Stimulated activated CD4-positive, alpha-beta T cell treated with anti-CD3 and anti-CD28 coated beads, Interleukin-4, amount 100 ng/mL, for 48 hours (primary cell): ENCODE measurements around the gene ANOS1.
A peak's percentile ranks its signal among the peaks of the same experiment; 100 is the strongest.
"Not testable (repeated sequence)": the region's sequence is repeated elsewhere in the genome, so short reads cannot be mapped to it uniquely, and the experiment has no call there.

Experiments
- DNase-seq, 2 donors: peaks; one replicate each; pipeline ENCODE4 v3.0.0-alpha.2; 2020; ENCODE audit warnings: low read depth in 2 of 2

ANOS1 gene, protein sequence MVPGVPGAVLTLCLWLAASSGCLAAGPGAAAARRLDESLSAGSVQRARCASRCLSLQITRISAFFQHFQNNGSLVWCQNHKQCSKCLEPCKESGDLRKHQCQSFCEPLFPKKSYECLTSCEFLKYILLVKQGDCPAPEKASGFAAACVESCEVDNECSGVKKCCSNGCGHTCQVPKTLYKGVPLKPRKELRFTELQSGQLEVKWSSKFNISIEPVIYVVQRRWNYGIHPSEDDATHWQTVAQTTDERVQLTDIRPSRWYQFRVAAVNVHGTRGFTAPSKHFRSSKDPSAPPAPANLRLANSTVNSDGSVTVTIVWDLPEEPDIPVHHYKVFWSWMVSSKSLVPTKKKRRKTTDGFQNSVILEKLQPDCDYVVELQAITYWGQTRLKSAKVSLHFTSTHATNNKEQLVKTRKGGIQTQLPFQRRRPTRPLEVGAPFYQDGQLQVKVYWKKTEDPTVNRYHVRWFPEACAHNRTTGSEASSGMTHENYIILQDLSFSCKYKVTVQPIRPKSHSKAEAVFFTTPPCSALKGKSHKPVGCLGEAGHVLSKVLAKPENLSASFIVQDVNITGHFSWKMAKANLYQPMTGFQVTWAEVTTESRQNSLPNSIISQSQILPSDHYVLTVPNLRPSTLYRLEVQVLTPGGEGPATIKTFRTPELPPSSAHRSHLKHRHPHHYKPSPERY

DNA sequence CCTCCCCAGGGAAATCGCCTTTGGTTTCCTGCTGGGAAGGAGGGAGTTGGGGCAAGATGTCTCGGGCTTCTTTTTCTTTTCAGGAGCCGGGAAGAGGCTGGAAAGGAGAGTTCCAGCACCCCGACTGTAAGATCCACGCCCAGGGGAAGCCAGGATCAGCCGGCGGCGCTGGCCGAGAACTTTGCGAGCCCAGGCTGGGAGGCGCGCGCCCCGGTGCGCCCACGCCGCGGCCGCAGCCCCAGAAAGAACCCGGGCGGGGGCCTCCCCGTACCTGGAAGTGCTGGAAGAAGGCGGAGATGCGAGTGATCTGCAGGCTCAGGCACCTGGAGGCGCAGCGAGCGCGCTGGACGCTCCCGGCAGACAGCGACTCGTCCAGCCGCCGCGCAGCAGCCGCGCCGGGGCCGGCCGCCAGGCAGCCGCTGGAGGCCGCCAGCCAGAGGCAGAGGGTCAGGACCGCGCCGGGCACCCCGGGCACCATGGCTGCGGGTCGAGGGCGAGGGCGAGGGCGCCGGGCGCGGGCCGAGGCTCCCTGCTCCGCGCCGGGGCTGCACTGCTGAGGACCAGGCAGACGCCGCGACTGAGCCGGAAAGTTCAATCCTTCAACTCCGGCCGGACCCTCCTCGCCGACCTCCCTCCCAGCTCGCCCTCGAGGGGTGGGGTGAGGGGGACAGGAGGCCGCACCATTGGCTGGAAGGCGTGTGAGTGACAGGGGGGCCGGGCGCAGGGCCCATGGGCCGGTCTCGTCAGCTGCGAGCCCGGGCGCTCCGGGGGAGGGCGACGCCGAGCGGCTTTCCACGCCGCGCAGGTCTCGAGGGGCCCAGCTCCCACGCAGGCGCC is at the start of gene ANOS1:
TSS of gene ANOS1 (minus strand) at position 579 of the 837 bp plus-strand sequence. CDS start at position 478, 101 bp downstream.
- no peak for DNase-seq

GRCh38 chrX:8773117-8773516 is 41.2 kb upstream of the ANOS1 start:
- no peak for DNase-seq

DNA sequence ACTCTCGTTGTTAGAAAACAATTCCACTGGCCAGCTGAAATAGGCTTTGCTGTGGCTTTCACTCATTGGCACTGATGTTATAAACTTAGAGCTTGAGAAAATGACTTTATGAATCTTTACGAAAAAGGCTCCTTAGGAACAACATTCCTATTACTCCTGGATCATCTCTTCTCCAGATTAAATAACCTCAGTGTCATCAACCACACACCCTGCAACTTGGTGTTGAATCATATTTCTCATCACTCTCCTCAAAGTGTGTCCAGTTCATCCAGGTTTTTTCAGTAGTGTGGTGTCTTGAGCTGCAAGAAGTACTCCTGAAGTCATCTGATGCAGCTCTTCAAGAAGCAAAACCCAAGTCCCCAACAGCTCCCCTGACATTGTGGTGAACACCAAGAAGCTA is 28.1 kb upstream of the ANOS1 start:
- no peak for DNase-seq

GRCh38 chrX:8758706-8759105 is 26.8 kb upstream of the ANOS1 start:
- not testable (repeated sequence) for DNase-seq

GRCh38 chrX:8757609-8758389 is 25.9 kb upstream of the ANOS1 start:
- DNase-seq = not testable (repeated sequence)

DNA sequence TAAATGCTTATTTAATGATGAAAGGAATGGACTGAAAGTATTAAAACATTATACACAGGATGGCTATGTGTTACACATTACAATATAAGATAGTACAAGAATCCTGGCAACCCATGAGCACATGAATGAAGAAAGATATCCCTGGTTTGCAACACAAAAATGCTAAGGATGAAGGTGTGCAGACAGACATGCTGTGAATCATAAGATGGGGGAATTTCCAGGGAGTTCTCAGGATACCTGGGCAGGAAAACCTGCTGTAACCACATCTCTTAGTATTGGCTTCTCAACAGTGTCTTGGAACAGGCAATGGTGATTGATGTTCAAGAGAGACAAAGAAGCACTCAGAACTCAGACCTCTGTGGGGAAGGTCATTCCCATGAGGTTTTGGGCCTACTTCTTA is 23.9 kb upstream of the ANOS1 start:
- no peak for DNase-seq

DNA sequence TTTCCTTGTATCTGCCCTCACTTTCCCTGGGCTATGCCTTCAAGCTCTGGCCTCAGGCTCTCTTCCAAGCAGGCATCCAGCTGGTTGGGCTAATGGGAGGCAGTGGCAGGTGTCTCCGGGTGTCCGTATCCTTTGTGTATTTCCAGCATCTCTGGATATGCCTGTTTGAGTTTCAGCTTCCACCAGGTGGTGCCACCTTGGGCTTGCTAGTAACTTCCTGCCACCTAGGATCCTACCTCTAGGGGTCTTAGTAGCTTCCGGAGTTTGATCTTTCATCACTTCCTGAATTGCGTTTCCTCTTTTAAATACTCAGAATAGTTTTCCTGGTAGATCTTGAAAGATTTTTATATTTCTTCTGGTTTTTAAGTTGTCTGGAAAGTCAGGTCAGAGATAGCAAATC is 23.2 kb upstream of the ANOS1 start:
- DNase-seq = no peak

DNA sequence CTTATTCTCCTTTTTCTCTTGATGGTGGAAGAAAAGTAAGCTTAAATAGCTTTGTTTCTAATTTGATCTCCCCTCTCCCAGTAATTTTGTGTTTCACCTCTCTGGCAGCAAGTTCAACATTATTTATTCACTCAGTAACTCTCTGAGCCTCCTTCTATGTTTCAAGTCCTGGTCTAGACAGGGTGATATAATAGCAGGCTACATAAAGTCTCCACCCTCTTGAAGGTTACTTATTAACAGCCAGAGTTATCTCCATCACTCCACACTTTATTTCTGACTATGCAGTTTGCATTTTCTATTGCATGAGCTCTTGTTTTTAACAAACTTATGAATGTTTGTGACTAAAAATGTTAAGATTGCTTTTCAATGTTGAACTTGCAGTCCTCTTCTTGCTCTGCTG is 17.8 kb upstream of the ANOS1 start:
- DNase-seq = no peak

DNA sequence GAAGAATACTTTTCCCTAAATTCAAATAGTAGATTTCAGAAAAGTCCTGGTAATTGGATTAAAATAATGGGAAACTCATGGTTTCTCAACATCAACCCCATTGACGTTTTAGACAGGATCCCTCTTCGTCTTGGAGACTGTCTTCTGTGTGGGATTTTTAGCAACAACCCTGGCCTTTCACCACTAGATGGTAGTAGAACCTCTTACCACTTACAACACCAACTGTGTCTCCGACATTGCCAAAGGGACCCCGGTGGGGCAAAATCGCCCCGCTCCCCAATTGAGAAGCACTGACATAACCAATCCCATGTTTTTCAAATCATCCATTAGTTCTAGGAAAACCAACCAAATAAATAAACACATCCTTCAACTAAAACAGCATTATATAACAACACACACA is 16.9 kb upstream of the ANOS1 start:
- DNase-seq = no peak

GRCh38 chrX:8743126-8743732 is 11.3 kb upstream of the ANOS1 start:
- peak; percentile 16 to 47 for DNase-seq

- DNase-seq = no peak
These were observed 10.0 kb upstream of the ANOS1 start for GRCh38 chrX:8741981-8742380.

DNA sequence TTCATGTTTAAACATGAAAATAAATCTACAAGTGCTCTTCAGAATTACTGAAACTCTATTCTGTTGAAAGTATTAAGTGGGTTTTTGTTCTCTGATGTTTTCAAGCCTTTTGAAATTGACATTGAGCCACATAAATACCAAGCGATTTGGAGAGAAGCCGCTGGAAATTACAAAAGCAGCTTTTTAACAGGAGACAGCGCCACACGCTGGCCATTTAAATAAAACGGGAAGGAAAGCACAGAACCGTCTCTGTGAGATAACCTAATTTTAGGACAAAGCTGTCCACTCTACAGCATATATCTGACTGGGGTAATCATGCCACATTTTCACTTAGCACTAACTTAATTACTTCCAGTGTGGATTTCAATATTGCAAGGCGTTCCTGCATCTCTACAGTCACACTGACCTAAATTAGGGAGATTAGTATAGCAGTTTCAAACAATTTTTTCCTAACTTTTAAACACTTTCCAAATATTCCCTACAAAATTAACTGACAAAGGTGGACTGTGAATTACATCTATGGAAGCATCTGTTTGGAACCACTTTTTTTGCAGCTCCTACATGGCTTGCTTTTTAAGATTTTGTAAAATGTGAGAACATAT is 6.8 kb upstream of the ANOS1 start:
- DNase-seq = no peak

- no peak for DNase-seq
These were observed 5.9 kb upstream of the ANOS1 start for GRCh38 chrX:8737883-8738282.

DNA sequence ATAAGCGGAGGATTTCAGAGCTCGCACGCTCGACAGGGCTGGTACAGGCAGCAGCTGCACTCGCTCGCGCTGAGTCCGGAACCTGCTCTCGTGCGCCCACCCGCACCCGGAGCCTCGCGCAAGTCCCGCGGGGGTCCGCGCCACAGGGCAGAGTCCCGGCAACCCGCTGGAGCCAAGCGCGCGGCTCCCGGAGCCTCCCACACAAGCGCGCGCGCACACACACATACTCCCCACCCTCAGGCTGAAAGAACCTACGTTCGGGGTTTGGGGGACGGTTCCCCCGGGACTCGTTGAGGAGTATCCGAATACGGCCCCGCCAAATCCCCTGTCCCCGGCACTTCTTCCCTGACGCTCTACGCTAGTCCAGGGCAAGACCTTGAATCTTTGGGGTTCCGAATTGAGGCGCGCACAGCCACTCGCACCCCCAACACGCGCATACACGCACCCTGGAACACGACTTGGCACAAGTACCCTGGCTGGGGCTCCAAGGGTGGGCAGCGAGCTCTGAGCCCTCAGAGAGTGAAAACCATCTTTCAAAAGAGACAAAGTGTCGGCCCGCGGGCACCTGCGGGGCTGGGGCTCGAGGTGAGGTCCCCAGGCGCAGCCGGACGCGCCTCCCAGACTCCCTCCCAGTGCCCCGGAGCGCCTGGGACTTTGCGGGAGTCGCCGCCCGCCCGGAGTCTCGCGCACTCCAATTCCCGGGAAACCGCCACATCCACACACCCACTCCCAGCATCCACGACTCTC is 952 bp downstream of the ANOS1 start:
- no peak for DNase-seq

- no peak for DNase-seq
These were observed 2.1 kb downstream of the ANOS1 start for GRCh38 chrX:8729811-8730210.

DNA sequence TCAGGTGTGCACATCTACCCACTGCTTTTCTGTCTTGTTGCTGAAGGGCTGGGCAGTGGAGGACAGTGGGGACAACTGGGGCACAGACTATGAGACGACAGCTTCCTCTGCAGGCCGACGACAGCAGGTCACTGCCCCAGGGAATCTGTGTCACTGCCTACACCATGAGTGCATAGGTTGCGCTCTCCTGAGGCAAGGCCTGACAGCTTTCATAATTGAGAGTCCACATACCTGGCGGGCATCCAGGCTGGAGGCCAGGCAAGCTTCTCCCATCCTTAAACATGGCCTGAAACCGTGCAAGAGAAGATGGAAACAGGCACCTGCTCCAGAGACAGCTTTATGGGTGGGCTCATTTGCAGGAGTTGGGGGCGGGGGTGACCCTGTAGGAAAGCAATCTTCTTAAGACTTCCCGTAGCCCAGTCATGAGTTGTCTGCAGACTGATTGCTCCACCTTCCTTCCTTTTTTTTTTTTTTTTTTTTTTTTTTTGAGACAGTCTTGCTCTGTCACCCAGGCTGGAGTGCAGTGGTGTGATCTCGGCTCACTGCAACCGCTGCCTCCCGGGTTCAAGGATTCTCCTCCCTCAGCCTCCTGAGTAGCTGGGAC is 2.9 kb downstream of the ANOS1 start:
- no peak for DNase-seq

DNA sequence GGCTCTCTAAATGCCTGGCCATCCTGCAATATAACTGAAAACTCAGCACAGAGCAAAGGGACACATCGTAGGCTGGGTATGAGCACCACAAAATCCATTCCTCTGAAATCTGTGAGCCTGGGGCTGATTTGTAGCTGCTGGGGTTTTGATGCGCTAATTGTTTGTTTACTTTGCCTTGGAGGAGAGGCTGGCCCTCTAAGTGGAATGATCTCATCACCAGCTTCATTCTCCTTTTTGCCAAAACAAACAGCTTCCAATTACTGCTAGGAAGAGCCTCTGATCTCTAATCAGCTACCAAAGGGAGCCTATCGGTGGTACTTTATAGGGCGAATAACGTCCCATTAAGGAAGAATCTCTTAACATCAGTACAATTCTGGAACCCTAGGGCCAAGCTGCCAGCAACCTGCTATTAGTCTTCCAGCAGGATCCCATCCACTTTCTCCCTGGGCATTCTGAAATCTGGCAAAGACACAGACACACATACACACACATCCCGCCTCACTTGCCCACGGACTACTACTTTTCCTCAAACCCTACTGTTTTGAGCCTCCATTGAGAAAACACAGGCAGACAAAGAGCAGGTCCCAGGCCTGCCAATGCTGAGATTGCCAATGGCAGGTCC is 5.8 kb downstream of the ANOS1 start:
- DNase-seq = no peak

GRCh38 chrX:8724300-8724699 is 7.6 kb downstream of the ANOS1 start:
- DNase-seq = no peak

- DNase-seq = no peak
These were observed 10.4 kb downstream of the ANOS1 start for GRCh38 chrX:8721536-8721935.
